H1 (cell line): ENCODE measurements around the gene KCNMB2.

Experiments
- BCL11A ChIP-seq, 2 experiments: IDR thresholded peaks; one replicate each; pipeline ENCODE4 v1.6.1; 2011; ENCODE audit warnings: low read depth in 2 of 2, low read length in 2 of 2, mild to moderate bottlenecking in 2 of 2
- CHD2 ChIP-seq: IDR thresholded peaks from 2 replicates; pipeline ENCODE4 v1.6.1; 2012; ENCODE audit warnings: low read length, improper control_type of control experiment
- EP300 ChIP-seq, 2 experiments: IDR thresholded peaks; 1 replicate in 1 of 2; 2 replicates in 1 of 2; pipeline ENCODE4 v1.6.1; 2011 to 2012; ENCODE audit warnings: low read depth in 2 of 2, low read length in 2 of 2, mild to moderate bottlenecking in 2 of 2, borderline replicate concordance in 1 of 2, inconsistent platforms in 1 of 2, moderate library complexity in 1 of 2
- NANOG ChIP-seq: IDR thresholded peaks from 2 replicates; pipeline ENCODE4 v1.6.1; 2011; ENCODE audit warnings: low read length, low read depth, mild to moderate bottlenecking, inconsistent platforms; ENCODE audit not compliant: insufficient read depth, poor library complexity, severe bottlenecking
- POLR2A ChIP-seq, 2 experiments: IDR thresholded peaks; 1 replicate in 1 of 2; 2 replicates in 1 of 2; pipeline ENCODE4 v1.6.1; 2011; ENCODE audit warnings: low read depth in 2 of 2, low read length in 2 of 2, mild to moderate bottlenecking in 2 of 2; ENCODE audit errors: control extremely low read depth in 1 of 2
- POLR2AphosphoS5 ChIP-seq: IDR thresholded peaks from 2 replicates; pipeline ENCODE4 v1.6.1; 2011; ENCODE audit warnings: low read depth, low read length
- YY1 ChIP-seq: IDR thresholded peaks from 2 replicates; pipeline ENCODE4 v1.6.1; 2011; ENCODE audit warnings: low read depth, mild to moderate bottlenecking, low read length
- TF ChIP-seq, protein P1 (sequence below), 3 experiments: IDR thresholded peaks; 1 replicate in 2 of 3; 2 replicates in 1 of 3; pipeline versions ENCODE4 v1.5.1 to v1.6.1; 2011; ENCODE audit warnings: low read length in 3 of 3, mild to moderate bottlenecking in 3 of 3, inconsistent platforms in 2 of 3, low read depth in 1 of 3, moderate library complexity in 1 of 3; ENCODE audit not compliant: insufficient read depth in 1 of 3; ENCODE audit errors: control extremely low read depth in 1 of 3

- TF ChIP-seq POLR2AphosphoS5 (no peak), POLR2A (IDR thresholded peaks at IDR 0.05; ENCODE audit: control extremely low read depth in 1 of 2, low read depth in 2 of 2, low read length in 2 of 2) (no peak), NANOG (no peak), EP300 (IDR thresholded peaks at IDR 0.05; ENCODE audit: borderline replicate concordance in 1 of 2, low read depth in 2 of 2, low read length in 2 of 2) (no peak), YY1 (no peak), CHD2 (no peak), BCL11A (IDR thresholded peaks at IDR 0.05; ENCODE audit: low read depth in 2 of 2, low read length in 2 of 2) (no peak)
- TF ChIP-seq, protein P1, sequence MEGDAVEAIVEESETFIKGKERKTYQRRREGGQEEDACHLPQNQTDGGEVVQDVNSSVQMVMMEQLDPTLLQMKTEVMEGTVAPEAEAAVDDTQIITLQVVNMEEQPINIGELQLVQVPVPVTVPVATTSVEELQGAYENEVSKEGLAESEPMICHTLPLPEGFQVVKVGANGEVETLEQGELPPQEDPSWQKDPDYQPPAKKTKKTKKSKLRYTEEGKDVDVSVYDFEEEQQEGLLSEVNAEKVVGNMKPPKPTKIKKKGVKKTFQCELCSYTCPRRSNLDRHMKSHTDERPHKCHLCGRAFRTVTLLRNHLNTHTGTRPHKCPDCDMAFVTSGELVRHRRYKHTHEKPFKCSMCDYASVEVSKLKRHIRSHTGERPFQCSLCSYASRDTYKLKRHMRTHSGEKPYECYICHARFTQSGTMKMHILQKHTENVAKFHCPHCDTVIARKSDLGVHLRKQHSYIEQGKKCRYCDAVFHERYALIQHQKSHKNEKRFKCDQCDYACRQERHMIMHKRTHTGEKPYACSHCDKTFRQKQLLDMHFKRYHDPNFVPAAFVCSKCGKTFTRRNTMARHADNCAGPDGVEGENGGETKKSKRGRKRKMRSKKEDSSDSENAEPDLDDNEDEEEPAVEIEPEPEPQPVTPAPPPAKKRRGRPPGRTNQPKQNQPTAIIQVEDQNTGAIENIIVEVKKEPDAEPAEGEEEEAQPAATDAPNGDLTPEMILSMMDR (IDR thresholded peaks at IDR 0.05; ENCODE audit: control extremely low read depth in 1 of 3, insufficient read depth in 1 of 3, low read depth in 1 of 3, low read length in 3 of 3): no peak
Observed at GRCh38 chr3:178519701-178520100, 16.5 kb upstream of the KCNMB2 start.
